K562 (cell line): ENCODE results near the gene PSRC1. TPM values are rescaled to one million over a fixed set of nuclear protein-coding genes. Genes with fewer than 3 reads are reported as not detected.

Experiments
- CBX3 ChIP-seq, 2 experiments: IDR thresholded peaks; 1 replicate in 1 of 2; 2 replicates in 1 of 2; pipeline ENCODE4 v1.6.1; 2012; ENCODE audit warnings: inconsistent platforms in 2 of 2, low read length in 2 of 2, borderline replicate concordance in 1 of 2, control low read depth in 1 of 2
- CBX5 ChIP-seq: IDR thresholded peaks from 2 replicates; pipeline ENCODE4 v1.6.1; 2014; ENCODE audit warnings: low read depth, borderline replicate concordance
- CTCF ChIP-seq, 3 experiments: IDR thresholded peaks in 2 of 3; conservative IDR thresholded peaks in 1 of 3; 2 replicates each; pipeline ENCODE4 v1.5.1; 2011 to 2012; ENCODE audit warnings: low read length in 3 of 3, mild to moderate bottlenecking in 3 of 3, control low read depth in 2 of 3, improper control_type of control experiment in 1 of 3, inconsistent platforms in 1 of 3, low read depth in 1 of 3, mixed read lengths in 1 of 3, moderate library complexity in 1 of 3; ENCODE audit not compliant: insufficient read depth in 2 of 3
- CUX1 ChIP-seq: fragments of 200-800 bp; sonication (Bioruptor generic); IDR thresholded peaks from 2 replicates; pipeline ENCODE4 v1.6.1; 2016; ENCODE audit warnings: missing genetic modification characterization, missing compliant biosample characterization
- CXXC5 ChIP-seq: fragments of 250-450 bp; sonication (Bioruptor Pico); IDR thresholded peaks from 2 replicates; pipeline ENCODE4 v1.8.0; 2022; ENCODE audit warnings: inconsistent platforms, mild to moderate bottlenecking, moderate library complexity
- DIDO1 ChIP-seq: fragments of 450-650 bp; IDR thresholded peaks from 2 replicates; pipeline ENCODE4 v1.6.1; 2016; ENCODE audit warnings: low read depth, missing biosample characterization, missing genetic modification characterization
- ETV5 ChIP-seq: sonication (generic); formaldehyde crosslinking; IDR thresholded peaks from 2 replicates; pipeline ENCODE4 v1.4.0; 2020; ENCODE audit warnings: low read depth, mild to moderate bottlenecking, missing genetic modification reagents
- GABPB2 ChIP-seq: fragments of 250-450 bp; sonication (Bioruptor Pico); conservative IDR thresholded peaks from 2 replicates; pipeline ENCODE4 v1.5.1; 2021; ENCODE audit warnings: mild to moderate bottlenecking
- HMGXB4 ChIP-seq: sonication (generic); formaldehyde crosslinking; IDR thresholded peaks from 2 replicates; pipeline ENCODE4 v1.8.1; 2023; ENCODE audit warnings: mild to moderate bottlenecking, missing genetic modification reagents
- RCOR1 ChIP-seq, 2 experiments: IDR thresholded peaks; 2 replicates each; pipeline ENCODE4 v1.6.1; 2012; ENCODE audit warnings: low read depth in 2 of 2, low read length in 2 of 2, borderline replicate concordance in 1 of 2, improper control_type of control experiment in 1 of 2
- SAFB ChIP-seq: fragments of 200-400 bp; formaldehyde crosslinking; IDR thresholded peaks from 2 replicates; pipeline ENCODE4 v1.6.1; 2017; ENCODE audit warnings: low read depth, low read length, borderline replicate concordance
- SIN3A ChIP-seq, 2 experiments: fragments of 150-350 bp in 1 of 2; IDR thresholded peaks; 2 replicates each; pipeline ENCODE4 v1.6.1; 2011 to 2016; ENCODE audit warnings: borderline replicate concordance in 2 of 2, low read depth in 2 of 2, low read length in 2 of 2, mild to moderate bottlenecking in 2 of 2, moderate library complexity in 2 of 2; ENCODE audit not compliant: control insufficient read depth in 1 of 2
- SOX6 ChIP-seq: fragments of 450-650 bp; IDR thresholded peaks from 2 replicates; pipeline ENCODE4 v1.6.1; 2014; ENCODE audit warnings: mild to moderate bottlenecking
- TBP ChIP-seq: optimal IDR thresholded peaks from 2 replicates; pipeline ENCODE3; 2011; ENCODE audit warnings: low read depth, low read length, improper control_type of control experiment
- ZNF830 ChIP-seq: fragments of 250-450 bp; sonication (Bioruptor Pico); IDR thresholded peaks from 2 replicates; pipeline ENCODE4 v1.5.0; 2021; ENCODE audit warnings: mild to moderate bottlenecking
- polyA plus RNA-seq, 8 experiments: library from polyadenylated mRNA; depleted of rRNA in 4 of 8; stranded (reverse) in 5 of 8; unstranded in 3 of 8; fragments of >200 nt; fragmentation: Nextera tagmentation in 2 of 8; fragmentation: Illumina TruSeq in 1 of 8; extraction: Ambion mirVana in 2 of 8; extraction: Trizol in 1 of 8; gene quantifications; 2 replicates each; pipeline versions ENCODE4 v1.2.1 to v1.2.3, GENCODE V29; 2011 to 2014; ENCODE audit warnings: inconsistent platforms in 1 of 8, missing spikeins in 1 of 8
- total RNA-seq, 7 experiments: library from RNA; depleted of rRNA in 6 of 7; stranded (reverse); fragments of >200 nt in 6 of 7; fragmentation: Illumina TruSeq in 2 of 7; extraction: Trizol in 2 of 7; gene quantifications; 2 replicates each; pipeline versions ENCODE4 v1.2.1 to v1.2.3, GENCODE V29; 2011 to 2021; ENCODE audit warnings: low replicate concordance in 1 of 7
- TF ChIP-seq, protein P1 (sequence below): fragments of 250-450 bp; sonication (Bioruptor Pico); IDR thresholded peaks from 2 replicates; pipeline ENCODE4 v1.8.0; 2022; ENCODE audit warnings: moderate library complexity, mild to moderate bottlenecking, inconsistent platforms
- TF ChIP-seq, protein P2 (sequence below): fragments of 200-800 bp; sonication (Bioruptor generic); IDR thresholded peaks from 2 replicates; pipeline ENCODE4 v1.6.1; 2017; ENCODE audit warnings: missing genetic modification characterization, missing compliant biosample characterization

PSRC1 gene
- total and polyA plus RNA-seq, 9 of the 15 experiments (the other 6 are each of a cell fraction or from before 2014, with no cell fraction given), result 6.5 to 65.2 (median 39.3) TPM

- TF ChIP-seq HMGXB4 (CRISPR knock-in tag) (no peak), CXXC5 (CRISPR knock-in tag) (peak; percentile 65), RCOR1 (IDR thresholded peaks at IDR 0.05; ENCODE audit: borderline replicate concordance in 1 of 2, low read depth in 2 of 2, low read length in 2 of 2) (peak in 1 of 2 experiments; percentile 56; a peak in 1 of 4 replicates), TBP (no peak), SAFB (no peak), SIN3A (IDR thresholded peaks at IDR 0.05; ENCODE audit: borderline replicate concordance in 2 of 2, control insufficient read depth in 1 of 2, low read depth in 2 of 2, low read length in 2 of 2) (no peak), ZNF830 (CRISPR knock-in tag) (no peak), CTCF (IDR thresholded peaks at IDR 0.05 in 2 of 3, conservative IDR thresholded peaks at IDR 0.05 in 1 of 3; ENCODE audit: insufficient read depth in 2 of 3, low read depth in 1 of 3, low read length in 3 of 3) (no peak), GABPB2 (no peak), CBX3 (IDR thresholded peaks at IDR 0.05; ENCODE audit: borderline replicate concordance in 1 of 2, low read length in 2 of 2) (no peak), ETV5 (0 out of 2 replicates have a peak, but pooled peaks have one; percentile 56), SOX6 (peak; percentile 26; the same call in 1 of the 2 replicates), CBX5 (no peak), DIDO1 (no peak), CUX1 (CRISPR knock-in tag) (no peak)
- TF ChIP-seq, protein P1, sequence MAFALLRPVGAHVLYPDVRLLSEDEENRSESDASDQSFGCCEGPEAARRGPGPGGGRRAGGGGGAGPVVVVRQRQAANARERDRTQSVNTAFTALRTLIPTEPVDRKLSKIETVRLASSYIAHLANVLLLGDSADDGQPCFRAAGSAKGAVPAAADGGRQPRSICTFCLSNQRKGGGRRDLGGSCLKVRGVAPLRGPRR, result no peak
- TF ChIP-seq, protein P2, sequence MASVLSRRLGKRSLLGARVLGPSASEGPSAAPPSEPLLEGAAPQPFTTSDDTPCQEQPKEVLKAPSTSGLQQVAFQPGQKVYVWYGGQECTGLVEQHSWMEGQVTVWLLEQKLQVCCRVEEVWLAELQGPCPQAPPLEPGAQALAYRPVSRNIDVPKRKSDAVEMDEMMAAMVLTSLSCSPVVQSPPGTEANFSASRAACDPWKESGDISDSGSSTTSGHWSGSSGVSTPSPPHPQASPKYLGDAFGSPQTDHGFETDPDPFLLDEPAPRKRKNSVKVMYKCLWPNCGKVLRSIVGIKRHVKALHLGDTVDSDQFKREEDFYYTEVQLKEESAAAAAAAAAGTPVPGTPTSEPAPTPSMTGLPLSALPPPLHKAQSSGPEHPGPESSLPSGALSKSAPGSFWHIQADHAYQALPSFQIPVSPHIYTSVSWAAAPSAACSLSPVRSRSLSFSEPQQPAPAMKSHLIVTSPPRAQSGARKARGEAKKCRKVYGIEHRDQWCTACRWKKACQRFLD (CRISPR knock-in tag), result peak; percentile 67; the same call in 1 of the 2 replicates
These were observed 17.8 kb upstream of the PSRC1 start (continued) for GRCh38 chr1:109300650-109301151.
